CD14-positive monocyte (primary cell): ENCODE data around the gene PPFIBP1. TPM values are rescaled to one million over a fixed set of nuclear protein-coding genes. Genes with fewer than 3 reads are reported as not detected.
"Not testable (repeated sequence)": the region's sequence is repeated elsewhere in the genome, so short reads cannot be mapped to it uniquely, and the experiment has no call there.

ENCODE experiments used
- DNase-seq, 3 donors: peaks; one replicate each; pipeline ENCODE4 v3.0.0-alpha.2; 2011 to 2022
- H2AFZ ChIP-seq: 2 replicates; pipeline ENCODE4 v1.6.0; 2012; ENCODE audit warnings: mild to moderate bottlenecking, low read depth, low read length, inconsistent platforms; ENCODE audit not compliant: insufficient read depth, poor library complexity, severe bottlenecking
- H3K27ac ChIP-seq, 2 donors: 1 replicate in 1 of 2; 2 replicates in 1 of 2; pipeline ENCODE4 v1.5.1; 2012 to 2013; ENCODE audit warnings: low read length in 2 of 2, control low read depth in 1 of 2, inconsistent platforms in 1 of 2, low read depth in 1 of 2, mild to moderate bottlenecking in 1 of 2
- H3K27me3 ChIP-seq, 2 donors: one replicate each; pipeline versions ENCODE4 v1.6.0 to v1.6.1; 2011 to 2013; ENCODE audit warnings: low read length in 2 of 2; ENCODE audit not compliant: control insufficient read depth in 2 of 2, insufficient read depth in 2 of 2
- H3K36me3 ChIP-seq, 2 donors: replicated peaks in 1 of 2; 1 replicate in 1 of 2; 2 replicates in 1 of 2; pipeline versions ENCODE4 v1.5.1 to v1.6.1; 2012 to 2013; ENCODE audit warnings: low read length in 2 of 2, control low read depth in 1 of 2, inconsistent platforms in 1 of 2, mild to moderate bottlenecking in 1 of 2; ENCODE audit not compliant: insufficient read depth in 2 of 2, control insufficient read depth in 1 of 2
- H3K4me1 ChIP-seq, 2 donors: 1 replicate in 1 of 2; 2 replicates in 1 of 2; pipeline versions ENCODE4 v1.5.1 to v1.6.1; 2012 to 2013; ENCODE audit warnings: low read length in 2 of 2, control low read depth in 1 of 2, inconsistent platforms in 1 of 2, mild to moderate bottlenecking in 1 of 2, moderate library complexity in 1 of 2; ENCODE audit not compliant: insufficient read depth in 2 of 2, control insufficient read depth in 1 of 2
- H3K4me2 ChIP-seq: replicated peaks from 2 replicates; pipeline ENCODE3; 2012; ENCODE audit warnings: low read length, moderate library complexity, mild to moderate bottlenecking; ENCODE audit not compliant: poor library complexity, severe bottlenecking; ENCODE audit errors: extremely low read depth
- H3K4me3 ChIP-seq, 3 experiments: fragments of 200-600 bp in 1 of 3; sonication (generic) in 1 of 3; replicated peaks in 1 of 3; 1 replicate in 2 of 3; 2 replicates in 1 of 3; pipeline ENCODE4 v1.5.1; 2011 to 2013; ENCODE audit warnings: low read length in 3 of 3, mild to moderate bottlenecking in 3 of 3, control low read depth in 2 of 3, low read depth in 2 of 3, inconsistent platforms in 1 of 3, moderate library complexity in 1 of 3
- H3K79me2 ChIP-seq: 2 replicates; pipeline ENCODE4 v1.6.0; 2012; ENCODE audit warnings: mild to moderate bottlenecking, control low read depth, inconsistent platforms, low read length, moderate library complexity; ENCODE audit not compliant: insufficient read depth
- H3K9ac ChIP-seq: 2 replicates; pipeline ENCODE4 v1.6.0; 2017; ENCODE audit warnings: low read length, mild to moderate bottlenecking; ENCODE audit not compliant: insufficient read depth, poor library complexity, severe bottlenecking
- H3K9me3 ChIP-seq, 2 donors: replicated peaks in 1 of 2; 1 replicate in 1 of 2; 2 replicates in 1 of 2; pipeline versions ENCODE4 v1.5.1 to v1.6.1; 2012 to 2013; ENCODE audit warnings: low read length in 2 of 2, control low read depth in 1 of 2; ENCODE audit not compliant: control insufficient read depth in 1 of 2, insufficient read depth in 1 of 2
- H4K20me1 ChIP-seq: 2 replicates; pipeline ENCODE4 v1.6.0; 2012; ENCODE audit warnings: mild to moderate bottlenecking, low read length, control low read depth, moderate library complexity; ENCODE audit not compliant: insufficient read depth
- H3K27ac Mint-ChIP-seq, 7 donors: one replicate each; pipeline ENCODE4 v1.8.0; 2020; ENCODE audit warnings: mild to moderate bottlenecking in 7 of 7, mixed read lengths in 7 of 7, moderate library complexity in 6 of 7, inconsistent platforms in 2 of 7
- H3K27me3 Mint-ChIP-seq, 3 donors: one replicate each; pipeline ENCODE4 v1.8.0; 2021 to 2022; ENCODE audit warnings: low read depth in 3 of 3, mild to moderate bottlenecking in 3 of 3, mixed read lengths in 3 of 3, moderate library complexity in 3 of 3, inconsistent platforms in 1 of 3
- H3K36me3 Mint-ChIP-seq, 2 donors: one replicate each; pipeline ENCODE4 v1.8.0; 2020; ENCODE audit warnings: mixed read lengths in 2 of 2, inconsistent platforms in 1 of 2, mild to moderate bottlenecking in 1 of 2
- H3K4me1 Mint-ChIP-seq: one replicate; pipeline ENCODE4 v1.8.0; 2020; ENCODE audit warnings: mild to moderate bottlenecking, mixed read lengths
- H3K4me3 Mint-ChIP-seq, 2 donors: one replicate each; pipeline ENCODE4 v1.8.0; 2020; ENCODE audit warnings: mild to moderate bottlenecking in 2 of 2, mixed read lengths in 2 of 2, moderate library complexity in 1 of 2
- H3K9me3 Mint-ChIP-seq, 7 donors: one replicate each; pipeline ENCODE4 v1.8.0; 2020 to 2022; ENCODE audit warnings: mixed read lengths in 7 of 7, mild to moderate bottlenecking in 6 of 7, moderate library complexity in 6 of 7, inconsistent platforms in 2 of 7
- CTCF ChIP-seq: fragments of 200-600 bp; IDR thresholded peaks from one replicate; pipeline ENCODE4 v1.8.0; 2022; ENCODE audit warnings: antibody characterized with exemption, mild to moderate bottlenecking
- WGBS: methylation state at CpG from one replicate; pipeline ENCODE4 v1.1.5; 2013; ENCODE audit warnings: missing lambda C conversion rate; ENCODE audit not compliant: insufficient coverage; 5-methylcytosine and 5-hydroxymethylcytosine counted together
- intact Hi-C, 2 donors: fragments of 100-400 bp; cut with micrococcal nuclease; formaldehyde crosslinking; loops; one replicate each; pipeline versions ENCODE4 v1.15.0 to v1.15.1; 2023
- polyA plus RNA-seq, 3 donors: library from polyadenylated mRNA; depleted of rRNA in 1 of 3; unstranded in 2 of 3; stranded (reverse) in 1 of 3; fragments of 300-500 nt in 2 of 3; fragments of >200 nt in 1 of 3; fragmentation: Illumina TruSeq in 2 of 3; gene quantifications; 1 replicate in 2 of 3; 2 replicates in 1 of 3; pipeline ENCODE4 v1.2.3, GENCODE V29; 2012 to 2021

The PPFIBP1 gene
- polyA plus RNA-seq, 3 donors, result 0.25 to 0.79 (median 0.53) TPM

- no peak overlapping the region for H3K4me2 ChIP-seq
- H3K9ac ChIP-seq, result no peak overlapping the region
- peak; percentile 97 for TF ChIP-seq CTCF
- H3K4me3 ChIP-seq, result no peak overlapping the region
- no peaks in the 10 kb centered on the region for H3K36me3 Mint-ChIP-seq
- intact Hi-C loops, result no loop called here
- H4K20me1 ChIP-seq, result no peaks in the 10 kb centered on the region
- H3K4me1 ChIP-seq, result no peaks in the 10 kb centered on the region
- no peak overlapping the region for H3K27ac Mint-ChIP-seq
- H3K27me3 ChIP-seq, result no peaks in the 10 kb centered on the region
- no peaks in the 10 kb centered on the region for H3K27me3 Mint-ChIP-seq
- peaks cover 5% of the 10 kb centered on the region for H3K4me1 Mint-ChIP-seq
- no CpG with 5 or more reads among the region's 1 CpG for WGBS
- no peaks in the 10 kb centered on the region for H3K36me3 ChIP-seq
- no peak overlapping the region for H3K27ac ChIP-seq
- H3K9me3 Mint-ChIP-seq, result no peaks in the 10 kb centered on the region
- H3K79me2 ChIP-seq, result no peaks in the 10 kb centered on the region
- peak; percentile 21 to 56 (median 51) for DNase-seq
- H2AFZ ChIP-seq, result no peak overlapping the region
- H3K9me3 ChIP-seq, result no peaks in the 10 kb centered on the region
- H3K4me3 Mint-ChIP-seq, result no peak overlapping the region
Observed at GRCh38 chr12:27652174-27652763, 128.3 kb downstream of the PPFIBP1 start.

DNA sequence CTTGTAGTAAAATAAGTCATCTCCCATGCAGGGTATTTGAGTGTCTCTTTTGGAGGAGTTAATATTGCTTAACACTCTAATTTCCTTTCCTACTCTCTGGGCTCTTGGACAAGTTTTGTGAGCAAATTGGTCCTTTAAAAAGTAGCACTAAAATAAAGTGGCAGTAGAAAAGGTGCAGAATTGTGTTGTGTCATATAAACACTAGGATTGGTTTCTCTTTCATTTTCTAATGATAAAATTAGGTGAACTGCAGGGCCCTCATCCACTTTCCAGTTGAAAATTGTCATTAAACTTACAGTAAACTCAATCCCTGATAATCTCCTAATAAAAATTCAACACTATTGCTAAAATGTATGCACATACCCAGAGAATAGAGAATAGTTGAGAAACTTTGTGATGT lies 129.7 kb downstream of the PPFIBP1 start:
- H3K27ac Mint-ChIP-seq, result no peak overlapping the region
- H3K4me2 ChIP-seq, result no peak overlapping the region
- no peak for TF ChIP-seq CTCF

DNA sequence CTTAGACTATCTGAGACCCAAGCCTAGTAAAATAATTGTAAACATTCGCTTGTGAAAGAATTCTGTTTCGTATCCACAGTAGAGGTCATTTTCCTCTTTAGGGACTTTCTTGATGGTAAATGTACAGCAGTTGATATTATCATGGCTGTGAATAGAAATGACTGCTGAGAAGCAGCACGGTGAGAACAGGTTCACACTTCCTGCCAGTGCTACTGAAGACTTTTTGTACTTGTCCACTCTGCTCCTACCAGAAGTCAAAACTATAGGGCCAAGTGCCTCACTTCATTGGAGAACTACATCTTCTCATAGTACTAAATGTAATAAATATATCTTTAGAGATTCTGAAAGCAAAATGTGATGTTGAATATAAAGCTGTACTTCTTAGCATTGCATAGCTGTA lies 131.5 kb downstream of the PPFIBP1 start:
- DNase-seq, intact Hi-C loops, H3K27me3 ChIP-seq, H3K27ac Mint-ChIP-seq, H3K9me3 Mint-ChIP-seq, H3K4me1 ChIP-seq, H3K9ac ChIP-seq, H3K4me3 ChIP-seq, H3K4me3 Mint-ChIP-seq, H4K20me1 ChIP-seq, H3K36me3 Mint-ChIP-seq, H3K27me3 Mint-ChIP-seq, H3K27ac ChIP-seq, H3K36me3 ChIP-seq, H2AFZ ChIP-seq, H3K9me3 ChIP-seq, H3K4me1 Mint-ChIP-seq, H3K79me2 ChIP-seq, H3K4me2 ChIP-seq: not testable (repeated sequence)
- WGBS, result 100% methylated on average over 1 of the region's 3 CpGs

More for the DNA sequence above, 129.7 kb downstream of the PPFIBP1 start:
- Histone ChIP-seq H3K27me3 (no peaks in the 10 kb centered on the region), H2AFZ (no peak overlapping the region), H3K79me2 (no peaks in the 10 kb centered on the region), H3K4me3 (no peak overlapping the region), H3K27ac (no peak overlapping the region), H3K9me3 (no peaks in the 10 kb centered on the region), H4K20me1 (no peaks in the 10 kb centered on the region), H3K9ac (no peak overlapping the region), H3K36me3 (no peaks in the 10 kb centered on the region), H3K4me1 (no peaks in the 10 kb centered on the region)
- no peak for DNase-seq
- Mint-ChIP-seq H3K27me3 (no peaks in the 10 kb centered on the region), H3K4me3 (no peak overlapping the region), H3K9me3 (no peaks in the 10 kb centered on the region), H3K36me3 (no peaks in the 10 kb centered on the region), H3K4me1 (peaks cover 5% of the 10 kb centered on the region)
- intact Hi-C loops, result no loop called here
